Activated CD4-positive, alpha-beta T cell treated with anti-CD3 and anti-CD28 coated beads, Interleukin-2, amount 50 U/mL, for 24 hours (primary cell): ENCODE results near the gene UBXN1.
A peak's percentile ranks its signal among the peaks of the same experiment; 100 is the strongest.

ENCODE experiments used
- DNase-seq, 2 donors: peaks; one replicate each; pipeline ENCODE4 v3.0.0-alpha.2; 2020; ENCODE audit warnings: low read depth in 1 of 2, low spot score in 1 of 2

Gene UBXN1

GRCh38 chr11:62646825-62647608 is 31.9 kb downstream of the UBXN1 start:
- DNase-seq: no peak

DNA sequence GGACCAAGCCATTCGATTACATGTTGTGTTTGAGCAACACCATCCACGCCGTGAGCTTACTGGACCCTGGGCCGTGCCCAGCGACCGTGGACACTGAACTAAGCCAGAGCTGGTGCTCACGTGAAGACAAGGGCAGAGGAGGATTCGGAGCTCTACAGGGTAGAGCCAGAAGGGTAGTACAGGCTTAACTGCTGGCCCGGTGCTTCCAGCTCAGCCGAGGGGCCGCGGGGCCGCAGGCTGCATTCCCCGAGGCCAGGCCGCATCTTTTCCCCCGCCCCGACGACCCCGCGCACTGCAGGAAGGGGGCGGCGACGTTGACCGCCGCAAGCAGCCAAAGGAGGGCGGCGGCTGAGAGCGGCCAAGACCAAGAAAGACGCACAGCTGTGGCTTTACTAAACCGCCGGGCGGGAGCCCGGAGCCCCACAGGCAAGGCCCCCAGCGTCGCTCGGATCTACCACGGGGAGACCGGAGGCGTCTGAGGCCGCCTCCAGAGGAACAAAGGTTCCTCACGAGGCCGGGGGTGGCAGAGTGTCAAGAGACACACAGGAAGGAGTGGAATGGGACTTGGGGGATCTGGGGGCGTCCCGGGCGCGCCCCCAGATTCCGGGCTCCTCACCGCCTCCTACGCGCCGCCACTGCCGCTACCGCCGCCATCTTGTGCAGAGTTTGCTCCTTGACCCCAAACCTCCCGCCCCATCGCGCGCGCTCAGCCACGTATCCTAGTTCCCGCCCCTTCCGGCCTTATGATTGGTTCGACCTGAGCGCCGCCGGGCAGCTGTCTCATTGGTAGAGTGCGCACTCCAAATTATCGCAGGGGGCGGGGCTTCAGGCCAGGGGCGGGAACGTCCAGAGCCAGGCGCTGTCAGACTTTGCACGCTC is 32.7 kb downstream of the UBXN1 start, which contains the start of gene GANAB:
Gene GANAB, minus strand, starts transcription at position 668 of the 879 bp plus-strand sequence. Its CDS starts 14 bp downstream, at position 654.
- peak; percentile 98 to 99 for DNase-seq

DNA sequence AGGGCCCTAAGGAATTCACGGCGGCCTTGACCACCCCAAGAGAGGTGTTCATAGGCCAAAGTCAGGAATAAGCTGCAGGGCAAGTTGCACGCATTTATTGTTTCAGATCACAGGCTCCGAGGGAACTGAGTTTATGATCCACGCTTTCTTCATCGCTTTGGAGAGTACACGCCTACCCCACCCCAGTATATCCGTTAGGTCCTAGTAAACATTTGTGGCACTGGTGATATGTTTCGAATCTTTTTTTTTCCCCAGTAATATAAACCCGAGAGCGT is 33.3 kb downstream of the UBXN1 start:
- DNase-seq: no peak

GRCh38 chr11:62644220-62644619 is 34.7 kb downstream of the UBXN1 start:
- no peak for DNase-seq

DNA sequence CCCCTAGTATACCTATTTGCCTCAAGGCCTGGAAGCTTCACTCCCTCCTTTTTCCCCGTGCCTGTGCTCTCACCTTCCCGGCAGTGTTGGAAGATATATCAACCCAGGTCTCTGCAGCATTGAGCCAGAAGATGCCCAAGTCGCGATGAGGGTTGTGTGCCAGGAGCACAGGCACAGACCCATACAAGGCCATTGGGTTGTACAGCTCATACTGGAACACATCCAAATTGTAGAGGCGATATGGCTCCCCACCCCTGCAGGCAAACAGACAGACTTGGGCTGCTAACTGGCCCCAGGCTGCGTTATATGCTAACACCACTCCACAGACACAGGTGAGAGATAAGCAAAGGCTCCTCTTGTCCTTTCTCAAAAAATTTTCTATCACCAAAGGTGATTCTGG is 46.4 kb downstream of the UBXN1 start:
- no peak for DNase-seq

DNA sequence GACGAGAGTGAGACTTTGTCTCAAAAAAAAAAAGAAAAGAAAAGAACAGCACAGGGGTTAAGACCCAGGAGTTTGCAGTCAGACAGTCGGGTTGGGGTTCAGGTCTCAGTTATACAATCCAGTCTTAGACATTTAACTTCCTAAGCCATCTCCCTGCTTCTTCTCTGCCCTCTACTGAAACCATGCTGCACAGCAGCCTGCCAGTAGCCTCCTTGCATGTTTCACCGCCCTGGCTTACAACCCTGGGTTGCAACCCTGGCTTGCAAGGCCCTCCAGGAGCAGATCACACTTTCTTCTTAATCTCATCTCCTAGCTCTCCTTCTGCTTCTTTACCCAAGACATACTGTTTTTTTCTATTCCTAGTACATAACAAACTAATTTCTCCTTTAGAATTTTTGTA is 51.2 kb downstream of the UBXN1 start:
- no peak for DNase-seq
